Transverse colon (tissue), 3 donors: ENCODE results near the gene KCNJ9.

Experiments used
- POLR2A ChIP-seq: fragments of 450-650 bp; IDR thresholded peaks from one replicate; pipeline ENCODE4 v1.6.1; 2016; ENCODE audit warnings: antibody characterized with exemption, mild to moderate bottlenecking, moderate library complexity
- POLR2AphosphoS5 ChIP-seq, 3 donors: sonication (generic); formaldehyde crosslinking; IDR thresholded peaks; one replicate each; pipeline ENCODE4 v1.6.1; 2016; ENCODE audit warnings: antibody characterized with exemption in 3 of 3

GRCh38 chr1:160086456-160086892 lies 5.1 kb downstream of the KCNJ9 start:
- TF ChIP-seq POLR2A (no peak), POLR2AphosphoS5 (IDR thresholded peaks at IDR 0.05) (no peak)
